Measurements from ENCODE around the gene SNAPC1. TPM values are rescaled to one million over a fixed set of nuclear protein-coding genes. Genes with fewer than 3 reads are reported as not detected.

SNAPC1 gene
- total RNA-seq (2022; extraction: Qiagen RNA extraction), result 13.1 to 20.0 TPM (median 14.2 TPM) in 5 replicates

DNA sequence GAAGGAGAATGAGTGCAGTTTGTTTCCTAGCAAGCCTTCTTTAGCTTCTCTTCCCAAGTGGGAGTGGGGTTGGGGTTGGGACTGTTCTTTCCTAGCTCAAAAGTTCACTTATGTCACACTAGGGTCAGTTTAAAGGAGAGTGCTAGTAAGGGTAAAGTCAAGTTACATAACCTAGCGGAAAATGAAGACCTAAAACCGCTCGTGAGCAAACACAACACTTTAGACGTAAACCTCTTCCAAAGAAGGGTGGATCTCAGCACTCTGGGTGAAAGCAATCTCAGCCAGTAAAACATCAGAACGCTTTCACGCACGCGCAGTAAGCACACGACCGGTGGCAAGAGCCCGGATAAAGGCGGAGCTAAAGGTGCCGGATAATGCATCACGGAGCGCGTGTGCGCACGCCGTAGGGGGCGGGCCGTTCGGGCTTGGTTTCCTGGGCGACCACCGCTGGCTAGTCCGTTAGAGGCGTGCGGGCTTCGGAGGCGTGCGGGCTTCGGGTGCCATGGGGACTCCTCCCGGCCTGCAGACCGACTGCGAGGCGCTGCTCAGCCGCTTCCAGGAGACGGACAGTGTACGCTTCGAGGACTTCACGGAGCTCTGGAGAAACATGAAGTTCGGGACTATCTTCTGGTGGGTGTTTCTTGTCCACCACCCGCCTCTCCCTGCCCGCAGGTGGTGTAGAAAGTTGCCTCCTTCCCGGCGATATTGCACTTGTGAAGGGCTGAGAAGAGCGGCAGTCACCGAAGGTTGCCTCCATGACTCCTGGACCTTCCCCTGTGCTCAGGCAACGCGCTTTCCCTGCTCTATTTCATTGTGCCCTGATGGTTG, at the start of gene SNAPC1:
TSS of gene SNAPC1 (plus strand) at position 462 of the 828 bp plus-strand sequence. CDS start at position 503, 41 bp downstream.

GRCh38 chr14:61812347-61813095, 50.3 kb downstream of the SNAPC1 start, which contains the start of gene SYT16:
Gene SYT16, plus strand, starts transcription at chr14:61812703.

Other genes starting within 250 kb of the SNAPC1 start
- gene HIF1A, start 66.9 kb upstream of the SNAPC1 start, total RNA-seq (2022; extraction: Qiagen RNA extraction), result 113 to 229 TPM (median 184 TPM) in 5 replicates
- gene SYT16, start 50.3 kb downstream of the SNAPC1 start, total RNA-seq (2022; extraction: Qiagen RNA extraction), result 0.05 to 0.50 TPM (median 0.15 TPM) in 5 replicates